NCI-H446 treated with DMSO at 0.1 percent for 48 hours (cell line): ENCODE results near the gene PROX2.

Experiments used
- DNase-seq: peaks from one replicate; lab custom pipeline; 2025; lab: John Stamatoyannopoulos, UW

The PROX2 gene

DNA sequence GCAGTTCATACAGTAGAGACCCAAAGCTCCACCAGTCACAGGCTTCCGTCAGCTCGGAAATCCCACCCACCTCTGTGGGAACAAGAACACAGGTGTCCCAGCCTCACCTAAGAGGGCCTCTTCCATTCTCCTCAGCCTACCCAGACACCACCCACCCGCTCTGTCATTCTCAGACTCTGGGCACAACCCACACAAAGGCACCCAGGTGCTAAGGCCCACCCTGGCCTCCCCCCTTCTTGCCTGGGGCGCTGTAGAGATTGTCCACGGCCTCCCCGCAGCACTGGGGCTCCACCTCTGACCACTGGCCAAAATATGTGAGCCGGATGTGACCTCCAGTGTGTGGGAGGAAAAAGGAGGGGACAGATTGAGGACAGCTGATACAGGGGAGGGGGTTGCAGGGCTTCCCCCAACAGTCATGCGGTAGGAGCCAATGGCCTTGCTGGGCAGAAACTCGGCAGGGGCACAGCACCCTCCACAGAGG is 33.0 kb upstream of the PROX2 start:
- no peak for DNase-seq

DNA sequence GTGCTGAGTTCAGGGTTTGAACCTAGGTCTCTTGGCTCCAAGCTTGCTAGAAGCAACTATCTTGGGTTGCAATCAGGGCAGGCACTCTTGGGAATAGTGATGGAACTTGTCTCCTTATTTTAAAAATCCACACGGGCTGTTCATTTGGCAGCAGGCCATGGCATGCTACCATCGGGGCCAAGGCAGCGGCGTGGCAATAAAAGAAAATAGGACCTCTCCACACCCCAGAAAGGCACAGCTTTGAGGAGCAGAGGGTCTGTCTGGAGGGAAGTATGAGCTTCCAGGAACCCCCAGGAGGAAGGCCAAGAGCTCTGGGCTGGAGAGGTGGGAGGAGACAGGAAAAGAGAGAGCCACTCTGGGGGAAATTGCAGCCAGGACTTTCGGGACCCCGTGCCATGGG is 31.8 kb upstream of the PROX2 start:
- DNase-seq, result no peak

GRCh38 chr14:74906925-74907521 is 31.1 kb upstream of the PROX2 start:
- DNase-seq, result no peak

DNA sequence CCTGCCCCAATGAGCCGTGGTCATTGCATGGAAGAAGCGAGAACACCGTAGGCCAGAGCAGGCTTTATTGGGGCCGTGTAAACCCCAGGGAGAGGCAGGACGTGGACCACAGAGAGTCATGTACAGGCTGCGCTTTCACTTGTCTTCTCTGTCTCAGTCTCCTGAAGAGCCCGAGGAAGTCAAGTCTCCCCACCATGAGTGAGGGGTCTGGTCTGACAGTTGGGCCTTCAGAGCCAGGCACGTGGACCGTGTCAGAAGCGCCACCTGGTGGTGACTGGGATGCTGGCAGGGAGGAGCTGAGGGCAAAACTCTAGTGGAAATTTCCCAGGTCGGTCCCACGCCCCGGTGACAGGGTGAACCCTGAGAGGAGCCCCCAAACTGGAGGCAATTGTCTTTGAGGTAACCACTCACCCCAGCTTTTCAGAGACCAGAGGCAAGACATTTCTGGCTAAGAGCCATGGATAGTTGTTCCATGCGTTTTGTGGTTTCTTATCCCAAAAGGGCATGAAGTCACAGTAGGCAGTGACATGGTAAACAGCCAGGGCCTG is 29.7 kb upstream of the PROX2 start:
- DNase-seq, result no peak

- no peak for DNase-seq
These were observed 28.9 kb upstream of the PROX2 start for GRCh38 chr14:74904635-74905503.

DNA sequence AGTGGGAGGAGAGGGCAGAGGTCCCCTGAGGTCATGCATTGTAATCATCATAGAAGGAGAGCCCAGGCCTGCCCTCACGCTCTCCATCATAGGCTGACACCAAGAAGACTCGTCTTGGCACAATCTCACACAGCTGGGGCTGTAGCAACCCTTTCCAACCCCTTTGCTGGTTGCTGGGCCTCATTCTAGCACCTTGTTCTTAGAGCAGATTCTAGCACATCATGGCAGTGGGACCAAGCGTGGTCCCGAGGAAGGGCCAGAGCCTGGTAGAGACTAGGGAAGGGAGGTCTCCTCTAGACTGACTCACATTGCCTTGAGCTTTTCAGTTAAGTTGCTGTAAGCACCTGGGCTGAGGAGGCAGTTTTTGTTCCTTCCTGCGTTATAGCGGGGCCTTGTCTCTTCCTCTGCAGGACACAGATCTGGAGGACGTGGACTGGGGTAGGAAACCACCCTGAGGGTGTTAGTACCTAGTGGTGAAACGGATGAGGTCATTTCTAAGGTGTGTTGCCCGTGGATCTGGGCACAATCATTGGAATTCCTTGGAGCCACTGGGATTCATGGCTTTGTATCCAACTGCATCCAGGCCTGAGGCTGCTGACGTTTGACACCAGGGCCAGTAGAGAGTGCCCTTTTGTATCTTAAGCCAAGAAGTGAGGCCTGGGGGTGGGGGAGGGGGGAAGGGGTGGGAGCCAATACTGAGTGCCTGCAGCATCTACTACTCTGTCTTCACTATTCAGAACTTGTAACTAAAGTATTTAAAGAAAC is 27.2 kb upstream of the PROX2 start:
- DNase-seq, result no peak

- no peak for DNase-seq
These were observed 22.7 kb upstream of the PROX2 start for GRCh38 chr14:74898694-74899093.

- DNase-seq, result no peak
These were observed 22.1 kb upstream of the PROX2 start for GRCh38 chr14:74898083-74898482.

GRCh38 chr14:74897642-74898041 is 21.7 kb upstream of the PROX2 start:
- DNase-seq, result no peak

DNA sequence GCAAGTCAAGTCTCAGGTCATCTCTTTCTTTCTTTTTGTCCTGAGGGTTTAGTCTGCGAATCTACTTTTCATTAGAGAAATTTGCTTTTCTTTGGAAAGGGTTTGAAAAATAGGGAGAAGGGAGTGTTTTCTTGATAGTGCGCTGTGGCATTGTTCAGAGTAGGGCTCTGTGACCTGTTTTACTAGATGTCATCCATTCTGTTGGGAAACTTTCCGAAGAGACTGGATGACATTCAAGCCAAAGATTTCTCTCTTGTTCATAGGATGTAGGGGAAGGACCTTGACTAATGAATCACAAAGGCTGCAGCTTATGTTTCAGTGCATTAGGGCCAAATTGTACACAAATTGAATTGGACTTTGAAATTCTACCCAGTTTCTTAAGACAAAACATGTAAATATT is 20.5 kb upstream of the PROX2 start:
- no peak for DNase-seq

DNA sequence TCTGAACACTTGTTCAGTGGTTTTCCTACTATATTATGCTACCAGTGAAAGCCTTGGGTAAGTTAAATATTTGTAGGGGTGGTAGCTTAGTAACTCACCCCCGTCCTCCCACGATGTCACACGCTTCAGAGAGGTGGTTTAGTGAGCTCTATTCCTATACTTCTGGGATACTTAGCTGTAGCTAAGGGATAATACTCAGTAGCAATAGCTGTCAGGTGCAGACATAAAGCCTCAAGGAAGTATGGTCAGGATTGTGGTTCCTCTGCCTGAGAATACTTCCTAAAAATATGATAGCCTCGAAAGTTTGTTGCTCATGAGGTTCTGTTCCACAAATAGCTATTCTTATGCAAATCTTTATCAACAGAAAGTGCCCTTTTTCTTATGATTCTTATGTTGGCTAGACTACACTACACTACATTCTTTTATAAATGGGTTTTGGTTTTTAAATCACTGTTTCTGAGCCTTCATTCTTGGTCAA is 17.7 kb upstream of the PROX2 start:
- no peak for DNase-seq

DNA sequence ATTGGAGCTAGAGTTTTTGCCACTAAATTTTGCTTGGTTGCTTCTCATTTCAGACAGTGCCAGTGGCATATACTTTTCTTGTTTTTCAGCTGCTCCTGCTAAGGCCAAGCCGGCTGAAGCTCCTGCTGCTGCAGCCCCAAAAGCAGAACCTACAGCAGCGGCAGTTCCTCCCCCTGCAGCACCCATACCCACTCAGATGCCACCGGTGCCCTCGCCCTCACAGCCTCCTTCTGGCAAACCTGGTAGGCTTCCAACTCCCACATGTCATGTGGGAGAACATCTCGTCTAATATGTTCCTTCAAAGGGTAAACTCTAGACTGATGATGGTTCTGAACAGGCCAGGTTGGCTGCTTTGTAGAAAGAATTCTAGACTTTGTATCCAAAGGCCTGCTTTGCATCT is 16.8 kb upstream of the PROX2 start:
- DNase-seq, result no peak

GRCh38 chr14:74891870-74892269 is 15.9 kb upstream of the PROX2 start:
- no peak for DNase-seq

DNA sequence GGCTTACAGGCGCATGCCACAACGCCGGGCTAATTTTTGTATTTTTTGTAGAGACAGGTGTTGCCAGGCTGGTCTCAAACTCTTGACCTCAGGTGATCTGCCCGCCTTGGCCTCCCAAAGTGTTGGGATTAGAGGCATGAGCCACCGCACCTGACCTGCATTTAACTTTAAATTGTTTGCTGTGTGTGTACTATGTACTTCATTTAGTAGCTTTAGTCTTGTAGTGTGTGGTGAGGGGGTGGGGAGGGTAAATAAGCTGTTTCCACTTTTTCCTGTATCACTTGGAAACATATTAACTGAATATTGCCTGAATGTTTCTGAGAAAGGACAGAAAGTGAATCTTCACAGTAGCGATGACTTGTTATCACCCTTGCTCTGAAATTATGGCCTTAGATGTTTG is 14.3 kb upstream of the PROX2 start:
- DNase-seq, result no peak

DNA sequence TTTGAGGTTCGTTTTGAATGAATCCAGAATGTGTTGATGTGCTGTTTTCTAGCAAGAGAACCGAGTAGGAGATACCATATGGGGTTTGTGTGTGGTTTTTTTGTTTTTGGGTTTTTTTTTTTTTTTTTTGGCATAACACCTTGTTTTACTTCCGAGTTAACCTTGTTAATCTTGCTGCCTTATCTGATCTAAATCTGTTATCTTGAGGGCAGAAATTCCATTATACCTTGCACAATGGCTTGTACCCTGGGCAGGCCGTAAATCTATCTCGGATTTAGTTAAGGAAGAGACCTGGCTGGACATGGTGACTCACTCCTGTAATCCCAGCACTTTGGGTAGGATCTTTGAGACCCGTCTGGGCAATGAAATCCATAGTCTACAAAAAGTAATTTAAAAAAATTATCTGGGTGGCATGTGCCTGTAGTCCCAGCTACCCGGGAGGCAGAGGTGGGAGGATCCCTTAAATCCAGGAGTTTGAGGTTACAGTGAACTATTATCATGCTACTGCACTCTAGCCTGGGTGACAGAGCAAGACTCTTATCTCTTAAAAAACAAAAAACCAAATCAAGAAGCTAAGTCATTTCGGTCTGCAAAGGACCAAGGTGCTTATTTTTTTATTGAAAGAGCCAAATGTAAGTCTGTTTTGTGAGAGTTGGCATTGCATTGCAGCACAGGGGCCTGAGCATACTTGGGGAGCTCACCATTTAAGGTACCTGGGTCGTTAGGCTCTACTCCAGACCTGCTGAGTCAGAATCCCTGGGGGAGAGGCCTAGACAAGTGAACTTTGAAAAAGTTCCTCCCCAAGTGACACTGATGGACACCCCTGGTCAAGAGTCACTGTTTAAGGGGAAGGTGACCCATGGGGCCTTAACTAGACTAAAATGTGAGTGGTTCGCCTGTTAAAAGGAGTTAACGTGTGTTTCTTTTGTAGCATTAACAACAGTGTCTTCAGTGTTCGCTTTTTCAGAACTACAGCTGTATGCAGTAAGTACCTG is 12.5 kb upstream of the PROX2 start:
- no peak for DNase-seq

GRCh38 chr14:74886001-74886400 is 10.1 kb upstream of the PROX2 start:
- DNase-seq, result no peak

DNA sequence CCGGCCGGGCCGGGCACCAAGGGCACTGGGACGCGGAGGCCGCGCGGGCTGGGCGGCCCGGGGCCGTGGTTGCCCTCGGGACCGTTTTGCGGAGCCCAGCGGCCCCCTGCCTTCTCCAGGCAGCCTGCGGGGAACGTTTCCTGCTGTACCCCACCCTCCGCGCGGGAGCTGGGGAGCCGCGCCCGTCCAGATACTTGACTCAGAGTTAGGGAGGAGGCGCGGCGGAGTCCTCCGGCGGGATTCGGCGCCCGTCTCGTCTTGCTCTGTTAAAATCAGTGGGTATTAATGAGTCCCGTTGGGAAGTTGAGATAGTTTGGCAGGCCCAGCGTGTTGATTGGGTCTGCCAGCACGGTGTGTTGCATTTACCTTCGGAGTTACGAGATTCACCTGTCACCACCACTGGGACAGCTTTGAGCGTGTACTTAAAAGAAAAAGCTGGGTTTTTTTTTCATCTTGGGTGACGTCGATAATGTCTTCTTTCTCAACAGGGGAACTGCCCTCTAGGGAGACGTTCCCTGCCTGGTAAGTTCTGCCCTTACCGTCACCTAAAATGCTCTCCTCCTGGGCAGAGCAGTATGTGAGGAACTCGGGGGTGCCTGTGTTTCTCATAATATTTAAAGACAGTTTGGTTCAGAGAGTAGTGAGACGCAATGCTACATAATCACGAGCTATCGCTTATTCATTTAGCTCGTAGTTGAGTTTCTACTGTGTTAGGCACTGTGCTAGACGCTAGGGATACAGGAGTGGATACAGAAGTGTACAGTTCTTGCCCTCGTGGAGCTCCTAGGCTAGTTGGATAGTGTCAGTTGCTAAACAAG is 6.4 kb upstream of the PROX2 start:
- DNase-seq, result no peak

- DNase-seq, result peak; percentile 76
These were observed 5.6 kb upstream of the PROX2 start, which contains the start of gene DLST for GRCh38 chr14:74881431-74882102. TSS of gene DLST (plus strand) at chr14:74881916. CDS start at chr14:74881954, 38 bp downstream.

DNA sequence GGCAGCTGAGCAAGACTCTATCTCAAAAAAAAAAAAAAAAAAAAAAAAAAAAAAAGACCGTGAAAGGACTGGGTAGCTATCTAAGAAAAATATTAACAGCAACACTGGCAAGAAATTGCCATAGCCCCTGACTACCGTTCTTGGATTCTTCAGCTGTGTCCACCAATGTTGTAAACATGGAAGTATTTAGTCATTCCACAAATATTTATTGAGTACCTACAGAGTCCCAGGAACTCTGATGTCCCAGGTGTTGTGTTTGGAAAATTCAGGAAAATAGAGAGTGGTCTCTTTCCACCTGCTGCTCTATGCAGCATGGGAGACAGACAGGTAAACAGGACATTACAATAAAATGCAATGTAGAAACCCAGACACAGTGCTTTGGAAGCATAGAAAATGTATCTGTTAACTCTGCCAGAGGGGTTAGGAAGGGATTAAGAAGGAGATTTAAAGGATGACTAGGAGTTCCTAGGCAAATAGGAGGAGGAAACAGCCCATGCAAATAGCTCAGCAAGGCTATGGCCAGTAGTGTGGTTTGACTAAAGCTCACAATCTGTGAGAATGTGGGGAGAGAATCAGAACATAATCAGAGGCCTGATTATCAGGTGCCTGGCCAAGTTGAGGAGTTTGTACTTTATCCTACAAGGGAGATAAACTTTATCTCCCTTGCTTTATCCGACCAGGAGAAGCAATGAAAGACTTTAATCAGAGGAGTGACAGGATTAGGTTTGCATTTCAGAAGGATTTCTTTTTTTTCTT is 3.7 kb upstream of the PROX2 start:
- DNase-seq, result no peak
